HG03066 (cell line): ENCODE measurements around the gene HNRNPM.
A peak's percentile ranks its signal among the peaks of the same experiment; 100 is the strongest.
"Not testable (repeated sequence)": the region's sequence is repeated elsewhere in the genome, so short reads cannot be mapped to it uniquely, and the experiment has no call there.

Source experiments
- ATAC-seq: cut with Tn5 transposase; IDR thresholded peaks from one replicate; pipeline ENCODE4 v1.9.1; 2021; ENCODE audit warnings: low read depth; ENCODE audit not compliant: unreplicated experiment

HNRNPM gene, protein sequence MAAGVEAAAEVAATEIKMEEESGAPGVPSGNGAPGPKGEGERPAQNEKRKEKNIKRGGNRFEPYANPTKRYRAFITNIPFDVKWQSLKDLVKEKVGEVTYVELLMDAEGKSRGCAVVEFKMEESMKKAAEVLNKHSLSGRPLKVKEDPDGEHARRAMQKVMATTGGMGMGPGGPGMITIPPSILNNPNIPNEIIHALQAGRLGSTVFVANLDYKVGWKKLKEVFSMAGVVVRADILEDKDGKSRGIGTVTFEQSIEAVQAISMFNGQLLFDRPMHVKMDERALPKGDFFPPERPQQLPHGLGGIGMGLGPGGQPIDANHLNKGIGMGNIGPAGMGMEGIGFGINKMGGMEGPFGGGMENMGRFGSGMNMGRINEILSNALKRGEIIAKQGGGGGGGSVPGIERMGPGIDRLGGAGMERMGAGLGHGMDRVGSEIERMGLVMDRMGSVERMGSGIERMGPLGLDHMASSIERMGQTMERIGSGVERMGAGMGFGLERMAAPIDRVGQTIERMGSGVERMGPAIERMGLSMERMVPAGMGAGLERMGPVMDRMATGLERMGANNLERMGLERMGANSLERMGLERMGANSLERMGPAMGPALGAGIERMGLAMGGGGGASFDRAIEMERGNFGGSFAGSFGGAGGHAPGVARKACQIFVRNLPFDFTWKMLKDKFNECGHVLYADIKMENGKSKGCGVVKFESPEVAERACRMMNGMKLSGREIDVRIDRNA

DNA sequence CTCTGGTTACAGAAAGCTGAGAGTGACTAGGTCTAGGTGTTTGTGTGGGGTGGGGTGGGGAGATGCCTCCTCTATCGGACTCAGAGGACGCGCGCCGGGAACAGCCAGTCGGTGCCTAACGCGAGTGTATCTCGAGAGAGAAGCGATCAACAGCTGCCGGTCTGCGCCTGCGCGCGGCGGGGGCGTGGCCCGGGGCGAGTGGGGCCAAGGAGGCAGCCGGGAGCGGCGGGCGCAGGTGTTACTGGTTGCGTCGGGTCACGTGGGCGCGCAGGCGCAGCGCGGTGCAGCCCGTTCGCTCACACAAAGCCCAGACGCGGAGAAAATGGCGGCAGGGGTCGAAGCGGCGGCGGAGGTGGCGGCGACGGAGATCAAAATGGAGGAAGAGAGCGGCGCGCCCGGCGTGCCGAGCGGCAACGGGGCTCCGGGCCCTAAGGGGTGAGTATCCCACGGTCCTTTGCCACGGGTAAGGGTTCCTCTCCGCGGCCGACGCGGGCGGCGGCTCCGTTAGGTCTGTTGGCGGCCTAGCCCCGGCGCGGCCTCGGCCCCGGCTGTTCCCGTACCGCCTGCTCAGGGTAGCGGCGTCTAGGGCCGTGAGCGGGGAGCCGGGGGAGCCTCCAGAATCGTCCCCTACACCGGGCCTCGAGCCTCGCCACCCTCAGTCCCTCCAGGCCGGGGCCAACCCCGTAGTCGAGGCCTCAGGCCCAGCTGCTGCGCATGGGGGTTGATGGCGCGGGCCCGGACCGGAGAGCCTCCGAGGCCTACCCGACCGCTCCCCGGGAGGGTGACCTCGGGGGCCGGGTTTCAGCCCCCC, at the start of gene HNRNPM:
TSS of gene HNRNPM (plus strand) at position 299 of the 811 bp plus-strand sequence. CDS start at position 323, 24 bp downstream.
- ATAC-seq, result peak; percentile 86

DNA sequence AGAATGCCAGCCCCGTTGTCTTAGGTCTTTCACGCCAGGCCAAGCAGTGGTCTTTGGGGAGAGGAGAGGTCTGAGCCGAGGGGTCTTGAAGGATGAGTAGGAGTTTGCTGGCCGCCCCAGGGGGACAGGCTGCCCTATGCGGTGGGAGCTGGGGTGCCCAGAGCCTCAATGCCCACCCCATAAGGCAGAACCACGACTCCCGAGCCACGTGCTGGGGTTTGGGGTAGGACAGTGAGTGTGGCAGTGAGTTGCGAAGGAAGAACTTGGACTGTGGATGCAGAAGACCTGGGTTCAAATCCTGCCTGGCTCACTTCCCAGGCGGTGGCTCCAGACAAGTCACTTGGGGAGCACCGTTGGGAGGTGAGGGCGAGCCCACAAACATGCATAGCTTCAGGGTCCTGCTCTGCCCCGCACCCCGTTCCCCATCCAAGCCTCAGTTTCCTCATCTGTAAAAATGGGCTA, 49.1 kb upstream of the HNRNPM start:
- no peak for ATAC-seq

DNA sequence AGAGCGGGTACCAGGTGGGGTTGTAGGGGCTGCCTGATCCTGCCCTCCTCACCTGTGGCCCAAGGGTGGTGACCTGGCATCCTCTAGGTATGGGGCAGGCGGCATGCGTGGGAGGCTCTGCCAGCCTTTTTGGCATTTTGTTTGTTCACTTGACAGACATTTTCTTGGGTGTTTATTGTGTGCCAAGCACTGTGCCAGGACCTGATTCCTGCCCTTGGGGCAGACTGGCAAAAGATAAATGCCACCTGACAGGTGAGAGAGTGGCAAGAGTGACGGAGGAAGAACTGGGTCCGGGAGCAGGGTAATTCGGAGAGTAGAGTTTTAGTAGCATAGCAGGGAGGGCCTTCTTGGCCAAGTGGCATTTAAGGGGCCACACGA, 48.6 kb upstream of the HNRNPM start:
- ATAC-seq, result no peak

DNA sequence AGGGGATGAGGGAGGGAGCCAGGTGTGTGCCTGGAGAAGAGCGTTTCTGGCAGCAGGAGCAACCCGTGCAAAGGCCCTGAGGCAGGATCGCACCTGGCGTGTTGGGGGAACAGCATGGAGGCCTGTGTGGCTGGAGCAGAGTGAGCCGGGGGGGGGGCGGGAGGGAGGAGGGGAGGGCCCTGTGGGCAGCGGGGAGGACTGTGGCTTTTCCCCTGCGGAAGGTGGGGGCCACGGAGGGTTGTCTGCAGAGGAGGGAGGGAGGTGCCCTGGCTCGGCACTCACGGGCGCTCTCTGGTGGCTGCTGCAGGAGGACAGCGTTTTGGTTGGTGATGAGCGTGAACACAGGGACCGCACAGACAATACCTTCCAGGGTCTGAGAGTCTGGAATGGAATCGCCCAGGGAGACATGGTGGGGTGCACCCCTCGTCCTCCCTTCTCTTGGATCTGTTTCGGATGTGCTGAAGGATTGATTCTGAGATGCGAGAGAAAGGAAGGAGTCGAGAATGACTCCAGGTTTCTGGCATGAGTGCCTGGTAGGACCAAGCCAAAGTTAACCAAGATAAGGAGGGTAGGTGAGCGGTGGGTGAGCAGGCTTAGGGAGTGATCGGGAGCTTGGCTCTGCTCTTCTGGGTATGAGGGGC, 48.1 kb upstream of the HNRNPM start:
- no peak for ATAC-seq

DNA sequence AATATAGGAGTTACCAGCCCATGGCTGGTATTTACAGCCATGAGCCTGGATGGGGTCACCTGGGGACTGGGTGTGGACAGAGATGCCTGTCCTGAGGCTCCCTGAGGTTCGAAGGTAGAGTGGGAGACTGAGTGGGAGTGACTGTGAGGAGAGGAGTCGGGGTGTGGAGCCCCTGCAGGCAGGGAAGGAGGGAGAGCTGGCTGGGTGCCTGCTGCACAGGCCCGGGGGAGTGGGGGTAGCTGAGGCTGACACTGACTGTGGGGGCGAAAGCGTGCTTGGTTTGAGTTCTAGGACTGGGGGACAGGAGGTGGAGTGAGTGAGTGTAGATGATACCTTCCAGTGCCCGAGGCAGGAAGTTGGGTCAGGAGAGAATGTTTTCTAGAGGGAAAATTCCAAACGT, 47.5 kb upstream of the HNRNPM start:
- ATAC-seq, result no peak

DNA sequence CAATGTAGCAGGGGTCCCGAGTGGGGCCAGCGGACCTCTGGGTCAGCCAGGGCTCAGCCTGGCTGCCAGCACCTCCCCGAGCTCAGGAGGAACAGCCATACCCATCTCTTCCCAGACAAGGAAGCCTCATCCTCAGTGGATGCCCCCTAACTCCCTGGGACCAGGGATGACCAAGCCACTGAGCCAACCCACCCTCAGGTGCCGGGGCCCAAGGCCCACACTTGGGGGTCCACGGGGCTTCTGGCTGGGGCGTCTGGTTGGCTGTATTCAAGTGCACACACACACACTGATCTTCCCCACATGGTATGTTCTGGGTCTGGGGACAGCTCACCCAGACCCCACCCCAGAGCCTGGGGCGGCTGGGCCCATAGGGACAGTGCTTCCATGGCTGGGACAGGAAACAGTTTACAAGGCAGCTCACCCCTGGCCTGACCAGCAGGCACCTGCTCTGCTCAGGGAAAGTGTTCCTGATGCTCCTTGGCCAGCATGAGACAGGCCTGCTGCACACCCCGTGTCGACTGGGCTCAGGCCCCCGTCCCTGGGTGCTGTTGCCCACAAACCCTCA, 46.9 kb upstream of the HNRNPM start:
- ATAC-seq, result no peak

DNA sequence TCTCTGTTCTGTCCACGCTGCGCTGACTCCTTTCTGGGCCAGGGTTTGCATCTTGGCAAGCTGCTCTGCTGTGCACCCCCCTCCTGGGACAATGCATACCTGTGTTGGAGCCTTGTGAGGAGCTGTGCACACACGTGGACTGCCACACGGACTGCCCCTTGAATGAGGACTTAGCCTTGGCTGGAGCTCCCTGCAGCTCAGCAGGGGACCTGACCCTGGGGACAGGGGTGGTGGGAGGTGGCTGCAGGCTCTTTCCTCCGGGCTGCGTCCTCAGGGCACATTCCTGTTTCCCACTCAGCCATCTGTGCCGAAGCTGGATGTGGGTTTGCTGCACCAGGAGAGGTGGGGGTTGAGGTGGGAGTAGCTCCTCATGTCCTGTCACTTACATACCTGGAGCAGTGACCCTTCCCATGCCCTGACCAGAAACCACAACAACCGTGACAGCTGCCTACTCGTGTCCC, 46.4 kb upstream of the HNRNPM start:
- ATAC-seq, result no peak

DNA sequence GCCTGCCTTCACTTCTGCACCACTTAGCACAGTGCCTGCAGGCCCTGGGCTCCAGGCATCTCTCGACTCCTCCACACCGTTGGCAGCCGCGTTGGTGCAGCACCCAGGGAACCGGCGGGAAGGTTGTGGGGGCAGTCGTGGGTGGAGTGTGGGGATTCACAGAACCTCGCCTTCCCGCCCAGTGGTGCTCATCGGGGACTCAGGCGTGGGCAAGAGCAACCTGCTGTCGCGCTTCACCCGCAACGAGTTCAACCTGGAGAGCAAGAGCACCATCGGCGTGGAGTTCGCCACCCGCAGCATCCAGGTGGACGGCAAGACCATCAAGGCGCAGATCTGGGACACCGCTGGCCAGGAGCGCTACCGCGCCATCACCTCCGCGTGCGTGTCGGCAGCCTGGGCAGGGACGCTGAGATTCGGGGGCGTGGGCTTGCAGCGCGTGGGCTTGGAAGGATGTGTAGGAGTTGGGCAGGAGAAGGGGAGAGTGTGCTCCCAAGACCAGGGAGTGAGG, 45.0 kb upstream of the HNRNPM start:
- no peak for ATAC-seq

DNA sequence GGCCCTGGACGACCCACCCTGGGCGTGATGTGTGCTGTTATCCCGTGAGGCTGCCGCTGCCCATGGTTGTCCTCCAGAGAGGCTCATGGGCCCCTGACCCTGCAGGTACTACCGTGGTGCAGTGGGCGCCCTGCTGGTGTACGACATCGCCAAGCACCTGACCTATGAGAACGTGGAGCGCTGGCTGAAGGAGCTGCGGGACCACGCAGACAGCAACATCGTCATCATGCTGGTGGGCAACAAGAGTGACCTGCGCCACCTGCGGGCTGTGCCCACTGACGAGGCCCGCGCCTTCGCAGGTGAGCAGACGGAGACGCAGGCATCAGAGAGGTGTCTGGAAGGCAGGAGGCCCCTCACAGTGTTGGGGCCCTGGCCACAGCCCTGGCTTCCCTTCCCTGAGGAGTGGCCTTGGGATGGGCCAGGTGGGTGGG, 42.8 kb upstream of the HNRNPM start:
- no peak for ATAC-seq

DNA sequence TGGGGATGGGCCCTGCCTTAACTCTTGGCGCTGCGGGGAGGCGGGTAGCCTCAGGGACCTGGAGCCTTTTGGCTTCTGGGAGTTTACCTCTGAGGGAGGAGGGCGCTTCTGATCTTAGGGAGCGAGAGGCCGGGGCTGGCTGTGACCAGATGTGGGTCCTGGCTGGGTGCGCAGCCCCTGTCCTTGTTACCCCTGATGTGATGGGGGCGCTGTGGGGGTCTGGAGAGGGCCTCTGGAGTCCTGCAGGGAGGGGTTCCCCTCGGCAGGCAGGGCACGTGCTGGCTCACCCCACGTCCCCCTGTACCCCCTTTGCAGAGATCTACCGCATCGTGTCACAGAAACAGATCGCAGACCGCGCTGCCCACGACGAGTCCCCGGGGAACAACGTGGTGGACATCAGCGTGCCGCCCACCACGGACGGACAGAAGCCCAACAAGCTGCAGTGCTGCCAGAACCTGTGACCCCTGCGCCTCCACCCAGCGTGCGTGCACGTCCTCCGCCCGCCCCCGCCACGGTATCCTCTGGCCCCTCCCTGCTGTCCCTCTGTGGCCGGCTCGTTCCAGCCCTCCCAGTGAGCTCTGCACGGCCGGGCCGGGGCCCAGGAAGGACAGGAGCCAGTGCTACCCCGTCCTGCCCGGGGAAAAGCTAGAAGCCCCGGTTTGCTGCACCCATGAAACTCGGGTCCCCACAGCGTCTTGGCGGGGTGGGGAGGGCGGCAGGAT, 41.5 kb upstream of the HNRNPM start:
- no peak for ATAC-seq

DNA sequence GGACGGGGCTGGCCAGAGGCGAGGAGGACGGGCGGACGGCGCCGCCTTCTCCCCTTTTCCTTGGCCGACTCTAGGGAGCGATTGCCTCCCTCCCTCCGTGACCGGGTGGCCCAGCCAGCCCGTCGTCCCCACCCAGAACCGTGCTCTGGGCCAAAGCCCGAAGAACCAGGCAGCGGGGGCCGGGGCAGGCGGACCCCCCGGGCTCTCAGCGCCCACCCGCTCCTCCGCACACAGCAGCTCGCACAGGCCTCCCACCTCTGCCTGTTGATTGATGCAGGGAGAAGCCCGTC, 41.0 kb upstream of the HNRNPM start:
- ATAC-seq, result no peak

DNA sequence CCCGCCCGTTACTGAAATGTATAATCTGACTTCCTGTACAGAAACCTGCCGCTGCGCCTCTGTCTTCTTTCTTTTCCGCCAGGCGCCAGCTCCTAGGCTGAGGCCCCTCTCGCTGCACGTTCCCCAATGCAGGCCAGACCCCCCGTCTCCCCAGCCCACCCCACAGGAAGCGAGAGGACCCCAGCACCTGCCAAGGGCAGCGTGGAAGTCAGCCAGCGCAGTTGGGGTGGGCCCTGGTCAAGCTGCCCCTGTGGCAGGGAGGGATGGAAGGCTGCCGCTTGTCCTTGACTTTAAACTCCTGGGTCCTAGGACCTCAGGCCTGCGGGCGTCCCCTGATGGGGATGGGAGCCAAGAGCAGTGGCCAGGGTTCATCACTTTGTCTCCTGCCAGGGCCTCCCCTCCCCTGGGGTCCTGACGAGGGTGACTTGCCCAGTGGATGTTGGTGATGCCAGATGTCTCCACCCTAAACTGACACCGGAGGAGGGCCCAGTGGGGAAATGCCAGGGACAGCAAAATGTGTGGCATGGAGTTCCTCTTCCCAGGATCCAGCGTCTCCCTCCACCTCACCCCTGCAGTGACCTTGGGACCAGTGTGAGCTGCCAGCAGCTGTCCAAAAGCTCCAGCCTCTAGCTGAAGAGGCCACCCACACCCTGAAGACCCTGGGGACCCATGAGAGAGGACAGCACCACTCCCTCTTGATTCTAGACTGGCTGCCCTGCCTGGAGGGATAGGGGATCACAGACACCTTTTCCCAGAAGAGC, 40.2 kb upstream of the HNRNPM start:
- ATAC-seq, result no peak

DNA sequence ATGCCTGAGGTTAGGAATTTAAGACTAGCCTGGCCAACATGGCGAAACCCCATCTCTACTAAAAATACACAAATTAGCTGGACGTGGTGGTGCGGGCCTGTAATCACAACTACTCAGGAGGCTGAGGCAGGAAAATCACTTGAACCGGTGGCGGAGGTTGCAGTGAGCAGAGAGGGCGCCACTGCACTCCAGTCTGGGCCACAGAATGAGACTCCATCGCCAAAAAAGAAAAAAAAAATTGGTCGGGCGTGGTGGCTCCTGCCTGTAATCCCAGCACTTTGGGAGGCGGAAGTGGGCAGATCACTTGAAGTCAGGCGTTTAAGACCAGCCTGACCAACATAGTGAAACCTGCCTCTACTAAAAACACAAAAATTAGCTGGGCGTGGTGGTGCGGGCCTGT, 34.1 kb upstream of the HNRNPM start:
- ATAC-seq, result not testable (repeated sequence)

DNA sequence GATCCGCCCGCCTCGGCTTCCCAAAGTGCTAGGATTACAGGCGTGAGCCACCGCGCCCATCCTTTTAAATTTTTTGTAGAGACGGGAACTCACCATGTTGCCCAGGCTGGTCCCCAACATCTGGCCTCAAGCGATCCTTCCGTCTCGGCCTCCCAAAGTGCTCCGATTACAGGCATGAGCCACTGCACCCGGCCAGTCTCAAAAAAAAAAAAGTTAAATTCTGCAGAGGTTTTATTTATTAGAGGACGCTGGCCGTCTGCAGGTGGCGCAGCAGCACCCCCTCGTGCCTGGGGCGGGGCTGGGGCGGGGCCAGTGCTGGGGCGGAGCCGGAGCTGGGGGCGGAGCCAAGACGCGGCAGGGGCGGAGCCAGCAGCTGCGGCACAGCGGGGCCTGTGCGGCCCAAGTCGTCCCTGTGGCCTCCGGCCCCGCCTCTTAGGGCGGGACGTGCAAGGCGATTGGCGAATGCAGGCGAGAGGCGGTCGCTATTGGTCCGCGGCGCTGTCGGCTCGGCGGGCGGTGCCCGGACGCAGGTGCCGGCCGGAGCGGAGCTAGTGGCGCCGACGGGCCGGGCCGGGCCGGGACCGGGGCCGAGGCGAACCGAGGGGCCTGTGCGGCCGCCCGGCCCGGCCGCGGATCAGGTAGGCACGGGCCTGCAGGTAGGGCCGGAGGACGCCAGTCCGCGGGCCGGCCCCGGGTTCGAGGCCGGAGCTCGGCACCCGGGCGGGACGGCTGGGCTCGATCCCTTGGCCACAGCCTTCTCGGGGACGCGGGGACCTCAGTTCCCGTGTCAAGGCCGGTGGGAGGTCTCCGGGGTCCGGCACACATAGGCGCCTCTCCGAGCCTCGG, 31.8 kb upstream of the HNRNPM start, which contains the start of gene MARCHF2:
TSS of gene MARCHF2 (plus strand) at position 523 of the 846 bp plus-strand sequence. CDS start 8,536 bp downstream, outside the sequence.
- ATAC-seq, result peak; percentile 96

DNA sequence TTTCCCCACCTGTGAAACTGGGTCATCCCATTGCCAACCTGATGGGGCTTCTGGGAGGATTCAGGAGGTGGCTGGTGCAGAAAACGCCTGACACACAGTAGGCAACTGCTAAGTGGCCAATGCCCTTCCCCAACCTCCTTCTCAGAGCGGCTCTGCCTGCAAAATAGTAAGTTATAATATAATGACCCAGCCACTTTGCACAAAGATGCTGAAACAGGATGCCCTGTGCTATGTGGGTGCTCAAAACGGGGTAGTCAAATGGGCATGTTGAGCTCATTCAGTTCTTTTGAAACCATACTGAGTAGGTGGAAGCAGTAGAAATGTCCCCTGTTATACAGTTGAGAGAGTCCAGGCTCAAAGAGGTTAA, 31.2 kb upstream of the HNRNPM start:
- no peak for ATAC-seq

DNA sequence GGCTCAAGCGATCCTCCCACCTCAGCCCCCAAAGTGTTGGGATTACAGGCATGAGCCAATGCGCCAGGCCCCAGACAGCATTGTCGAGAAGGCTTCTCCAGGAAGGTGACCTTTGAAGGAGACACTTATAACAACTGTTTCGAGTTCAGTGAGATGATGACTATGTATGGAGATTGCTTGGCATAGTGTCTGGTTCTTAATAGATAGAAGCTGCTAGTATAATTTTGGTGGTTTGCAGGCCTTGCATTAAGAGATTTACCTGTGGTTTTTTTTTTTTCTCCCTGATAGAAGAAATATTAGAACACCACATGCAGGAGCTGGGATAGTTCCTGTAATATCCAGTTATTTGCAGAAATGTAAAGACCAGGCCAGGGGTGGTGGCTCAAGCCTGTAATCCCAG, 28.0 kb upstream of the HNRNPM start:
- ATAC-seq, result no peak

DNA sequence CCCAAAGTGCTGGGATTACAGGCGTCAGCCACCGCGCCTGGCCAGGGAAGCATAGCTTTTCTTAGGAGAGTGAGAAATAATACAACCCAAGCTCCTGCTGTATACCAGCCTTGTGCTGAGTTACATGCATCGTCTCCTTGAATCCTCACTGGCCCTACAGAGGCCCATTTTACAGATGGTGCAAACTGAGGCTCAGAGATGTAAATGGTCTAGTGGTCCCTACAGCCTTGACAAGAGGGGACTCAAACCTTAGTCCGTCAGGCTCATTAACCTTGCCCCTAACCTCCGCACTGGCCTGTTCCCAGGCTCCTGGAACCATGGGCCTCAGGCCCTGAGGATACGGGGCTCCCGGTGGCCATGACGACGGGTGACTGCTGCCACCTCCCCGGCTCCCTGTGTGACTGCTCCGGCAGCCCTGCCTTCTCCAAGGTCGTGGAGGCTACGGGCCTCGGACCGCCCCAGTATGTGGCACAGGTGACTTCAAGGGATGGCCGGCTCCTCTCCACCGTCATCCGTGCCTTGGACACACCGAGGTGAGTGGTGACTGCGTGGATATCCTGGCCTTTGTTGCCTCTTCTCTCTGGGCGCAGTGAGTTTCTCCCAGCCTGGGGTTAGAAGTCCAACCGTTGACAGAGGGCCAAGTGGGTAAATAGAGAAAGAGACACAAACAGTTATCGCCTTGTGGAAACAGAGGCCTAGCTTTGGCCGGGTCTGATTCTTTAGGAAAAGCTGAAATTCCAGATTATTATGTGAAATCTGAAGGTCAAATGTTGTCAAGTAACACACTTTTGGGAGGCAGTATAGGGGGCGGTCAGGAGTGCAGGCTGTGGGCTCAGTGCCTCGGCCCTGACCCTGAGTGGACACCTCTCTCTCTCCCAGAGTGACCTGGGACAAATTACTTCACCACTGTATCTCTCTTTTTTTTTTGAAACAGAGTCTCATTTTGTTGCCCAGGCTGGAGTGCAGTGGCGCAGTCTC, 23.0 kb upstream of the HNRNPM start:
- no peak for ATAC-seq
